Measurements from ENCODE around the gene AKAP8. TPM values are rescaled to one million over a fixed set of nuclear protein-coding genes. Genes with fewer than 3 reads are reported as not detected.

Gene AKAP8
- total RNA-seq, 6 experiments from 2014 or later, result 22.8 to 31.2 (median 29.6) TPM

- Mint-ChIP-seq H3K4me1 (ENCODE audit: low read depth) (peaks cover 74% of the 10 kb centered on the region), H3K36me3 (ENCODE audit: low read depth) (peaks cover 18% of the 10 kb centered on the region; the same call in 1 of the 2 replicates), H3K27me3 (ENCODE audit: insufficient read depth) (no peaks in the 10 kb centered on the region; the same call in 1 of the 2 replicates), H3K27ac (peak overlapping the region; percentile 75), H3K4me3 (peak overlapping the region; percentile 57), H3K9me3 (no peaks in the 10 kb centered on the region)
- DNase-seq, result peak; percentile 39
- TF ChIP-seq, protein P1, sequence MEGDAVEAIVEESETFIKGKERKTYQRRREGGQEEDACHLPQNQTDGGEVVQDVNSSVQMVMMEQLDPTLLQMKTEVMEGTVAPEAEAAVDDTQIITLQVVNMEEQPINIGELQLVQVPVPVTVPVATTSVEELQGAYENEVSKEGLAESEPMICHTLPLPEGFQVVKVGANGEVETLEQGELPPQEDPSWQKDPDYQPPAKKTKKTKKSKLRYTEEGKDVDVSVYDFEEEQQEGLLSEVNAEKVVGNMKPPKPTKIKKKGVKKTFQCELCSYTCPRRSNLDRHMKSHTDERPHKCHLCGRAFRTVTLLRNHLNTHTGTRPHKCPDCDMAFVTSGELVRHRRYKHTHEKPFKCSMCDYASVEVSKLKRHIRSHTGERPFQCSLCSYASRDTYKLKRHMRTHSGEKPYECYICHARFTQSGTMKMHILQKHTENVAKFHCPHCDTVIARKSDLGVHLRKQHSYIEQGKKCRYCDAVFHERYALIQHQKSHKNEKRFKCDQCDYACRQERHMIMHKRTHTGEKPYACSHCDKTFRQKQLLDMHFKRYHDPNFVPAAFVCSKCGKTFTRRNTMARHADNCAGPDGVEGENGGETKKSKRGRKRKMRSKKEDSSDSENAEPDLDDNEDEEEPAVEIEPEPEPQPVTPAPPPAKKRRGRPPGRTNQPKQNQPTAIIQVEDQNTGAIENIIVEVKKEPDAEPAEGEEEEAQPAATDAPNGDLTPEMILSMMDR (IDR thresholded peaks at IDR 0.05), result no peak
These were observed 63.1 kb downstream of the AKAP8 start for GRCh38 chr19:15316498-15316897.

DNA sequence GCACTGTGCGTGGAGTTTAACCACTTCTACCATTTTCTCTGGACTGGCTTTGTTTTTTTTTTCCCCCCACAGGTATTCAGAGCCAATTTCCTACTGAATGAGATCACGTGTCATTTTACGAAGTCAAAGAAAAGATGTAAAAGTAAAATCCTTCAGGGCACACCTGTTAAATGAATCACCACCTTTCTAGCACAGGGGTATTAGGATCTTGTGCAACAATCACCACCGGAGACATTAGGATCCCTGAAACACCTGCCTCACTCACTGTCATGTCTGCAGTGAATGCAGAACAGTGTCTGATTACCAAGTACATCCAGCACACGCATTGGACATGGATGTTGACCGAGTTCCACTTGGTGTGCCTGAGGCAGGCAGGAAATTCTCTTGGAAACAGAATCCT is 64.5 kb downstream of the AKAP8 start:
- H3K27me3 Mint-ChIP-seq (ENCODE audit: insufficient read depth), result no peaks in the 10 kb centered on the region; the same call in 1 of the 2 replicates
- no peak overlapping the region; the same call in 1 of the 2 replicates for H3K4me3 Mint-ChIP-seq
- no peak for DNase-seq
- peaks cover 60% of the 10 kb centered on the region for H3K4me1 Mint-ChIP-seq (ENCODE audit: low read depth)
- TF ChIP-seq, protein P1 (IDR thresholded peaks at IDR 0.05), result no peak
- peak overlapping the region; percentile 49 for H3K27ac Mint-ChIP-seq
- no peaks in the 10 kb centered on the region for H3K9me3 Mint-ChIP-seq
- H3K36me3 Mint-ChIP-seq (ENCODE audit: low read depth), result peaks cover 18% of the 10 kb centered on the region; the same call in 1 of the 2 replicates

DNA sequence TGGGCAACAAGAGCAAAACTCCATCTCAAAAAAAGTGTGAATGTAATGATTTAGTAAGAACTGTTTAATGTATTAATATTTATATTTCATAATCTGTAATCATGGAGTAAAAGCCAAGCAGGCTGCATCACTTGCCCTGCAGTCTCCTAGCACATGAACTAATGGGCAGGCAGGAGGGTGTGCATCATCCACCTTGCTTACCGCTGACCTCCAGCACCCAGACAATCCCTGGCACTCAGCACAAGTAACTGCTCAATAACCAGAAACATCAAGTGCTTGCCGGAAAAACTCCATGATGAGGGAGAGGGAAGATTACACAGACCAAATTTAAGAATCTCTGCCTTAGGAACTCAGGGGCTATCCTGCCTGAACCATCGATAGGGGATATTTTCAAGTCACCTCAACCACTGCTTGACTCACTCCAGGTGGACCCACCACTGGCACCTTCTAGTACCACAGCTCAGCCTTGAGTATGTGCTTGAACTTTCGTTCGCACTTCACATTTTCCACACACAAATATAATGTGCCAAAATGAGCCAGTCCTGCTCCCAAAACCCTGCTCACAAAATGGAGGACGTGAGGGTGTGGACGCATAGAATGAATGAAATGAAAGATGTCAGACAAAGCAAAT is 65.8 kb downstream of the AKAP8 start:
- Mint-ChIP-seq H3K27ac (no peak overlapping the region), H3K4me3 (no peak overlapping the region), H3K36me3 (ENCODE audit: low read depth) (peaks cover 24% of the 10 kb centered on the region), H3K27me3 (ENCODE audit: insufficient read depth) (no peaks in the 10 kb centered on the region; the same call in 1 of the 2 replicates), H3K4me1 (ENCODE audit: low read depth) (peaks cover 57% of the 10 kb centered on the region), H3K9me3 (no peaks in the 10 kb centered on the region)
- TF ChIP-seq, protein P1 (IDR thresholded peaks at IDR 0.05), result no peak
- no peak for DNase-seq

GRCh38 chr19:15307169-15307568 is 72.4 kb downstream of the AKAP8 start:
- TF ChIP-seq, protein P1 (IDR thresholded peaks at IDR 0.05), result no peak
- Mint-ChIP-seq H3K4me1 (ENCODE audit: low read depth) (peaks cover 48% of the 10 kb centered on the region), H3K4me3 (no peak overlapping the region), H3K36me3 (ENCODE audit: low read depth) (peaks cover 15% of the 10 kb centered on the region), H3K27me3 (ENCODE audit: insufficient read depth) (no peaks in the 10 kb centered on the region), H3K27ac (no peak overlapping the region), H3K9me3 (no peaks in the 10 kb centered on the region)
- DNase-seq, result no peak

- Mint-ChIP-seq H3K27ac (peak overlapping the region; percentile 11; the same call in 1 of the 2 replicates), H3K9me3 (no peaks in the 10 kb centered on the region), H3K27me3 (ENCODE audit: insufficient read depth) (no peaks in the 10 kb centered on the region), H3K4me3 (no peak overlapping the region), H3K36me3 (ENCODE audit: low read depth) (peaks cover 10% of the 10 kb centered on the region), H3K4me1 (ENCODE audit: low read depth) (peaks cover 53% of the 10 kb centered on the region)
- DNase-seq, result no peak
- TF ChIP-seq, protein P1 (IDR thresholded peaks at IDR 0.05), result no peak
These were observed 73.8 kb downstream of the AKAP8 start for GRCh38 chr19:15305582-15306334.

All from HFFc6 (cell line).